Caki2 (cell line): Measurements from ENCODE around the gene BRSK2. TPM values are rescaled to one million over a fixed set of nuclear protein-coding genes. Genes with fewer than 3 reads are reported as not detected.

Experiments
- DNase-seq: peaks from one replicate; pipeline ENCODE4 v3.0.0-alpha.2; 2015; ENCODE audit warnings: low read depth
- in situ Hi-C: cut with HindIII; loops from 2 replicates; pipeline ENCODE4 v1.10.0; 2016; ENCODE audit warnings: low sequenced_read_pairs, low pct_unique_long_range_greater_than_20kb, mixed read lengths
- total RNA-seq: library from RNA; depleted of rRNA; stranded (reverse); fragments of >200 nt; shearing (Covaris generic); gene quantifications from 2 replicates; pipeline ENCODE4 v1.2.3, GENCODE V29; 2014; ENCODE audit warnings: low replicate concordance

BRSK2 gene
- total RNA-seq, 1 experiment from 2014 or later = 2.4 TPM

GRCh38 chr11:1440066-1440465 is 50.3 kb downstream of the BRSK2 start:
- no peak for DNase-seq
- in situ Hi-C loops = no loop called here

DNA sequence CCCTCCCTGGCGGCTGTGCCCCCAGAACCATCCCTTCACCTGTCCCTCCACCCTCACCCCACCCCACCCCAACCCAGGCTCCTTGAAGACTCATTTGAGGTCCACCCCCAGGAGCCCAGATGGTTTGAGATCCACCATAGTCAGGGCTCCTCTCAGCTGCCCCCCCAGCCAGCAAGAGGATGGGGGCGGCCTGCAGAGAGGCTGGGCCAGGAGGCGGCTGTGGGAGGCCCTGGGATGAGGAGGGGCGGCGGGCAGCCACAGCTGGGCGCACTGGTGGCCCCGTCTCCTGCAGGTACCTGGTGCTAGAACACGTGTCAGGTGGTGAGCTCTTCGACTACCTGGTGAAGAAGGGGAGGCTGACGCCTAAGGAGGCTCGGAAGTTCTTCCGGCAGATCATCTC is 50.8 kb downstream of the BRSK2 start:
- in situ Hi-C loops = no loop called here

GRCh38 chr11:1442163-1442562 is 52.4 kb downstream of the BRSK2 start:
- in situ Hi-C loops = no loop called here
- no peak for DNase-seq

More for the DNA sequence above, 50.8 kb downstream of the BRSK2 start:
- no peak for DNase-seq

DNA sequence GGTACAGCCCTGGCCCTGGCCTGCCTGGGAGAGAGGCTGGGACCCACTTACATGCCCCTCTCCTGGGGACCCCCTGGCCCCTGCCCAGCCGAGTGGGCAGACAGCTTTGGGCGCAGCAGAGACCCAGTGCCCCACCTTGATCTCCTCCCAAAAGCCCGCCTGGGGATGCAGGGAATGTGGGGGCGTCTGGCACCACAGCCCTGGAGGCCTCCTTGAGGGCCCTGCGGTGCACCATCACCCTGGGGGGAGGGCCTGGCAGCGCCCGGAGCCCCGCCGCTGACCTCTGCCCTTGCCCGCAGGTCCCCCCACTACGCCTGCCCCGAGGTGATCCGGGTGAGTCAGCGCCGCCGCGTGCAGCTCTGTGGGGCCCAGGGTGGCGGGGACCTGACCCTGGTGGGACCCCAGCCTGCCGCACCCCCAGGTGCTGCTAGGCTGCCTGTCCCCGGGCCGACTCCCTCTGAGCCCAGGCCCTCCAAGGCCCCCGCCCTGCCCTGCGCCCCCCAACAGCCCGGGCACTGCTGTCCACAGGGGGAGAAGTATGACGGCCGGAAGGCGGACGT is 53.2 kb downstream of the BRSK2 start:
- in situ Hi-C loops = no loop called here
- DNase-seq = no peak

- in situ Hi-C loops = no loop called here
- DNase-seq = no peak
Measured at GRCh38 chr11:1443737-1444136, 54.0 kb downstream of the BRSK2 start.

DNA sequence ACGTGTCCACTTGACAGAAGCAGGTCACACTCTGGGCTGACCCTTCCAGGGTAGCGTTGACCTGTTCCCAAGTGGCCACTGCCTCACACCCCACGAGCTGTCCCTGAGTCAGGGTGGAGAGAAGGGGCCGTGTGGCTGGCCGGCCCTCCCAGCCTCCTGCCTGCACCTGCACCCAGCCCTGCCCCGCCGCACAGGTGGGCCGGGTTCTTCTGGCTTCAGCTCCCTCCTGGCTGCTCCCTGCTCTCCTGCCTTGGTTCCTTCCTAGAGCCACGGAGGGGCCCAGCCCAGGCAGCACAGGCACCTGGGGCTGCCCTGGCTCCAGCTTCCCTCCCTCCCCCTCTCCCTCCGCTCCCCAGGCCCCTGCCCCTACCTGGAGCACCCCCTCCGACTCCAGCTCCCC is 54.6 kb downstream of the BRSK2 start:
- in situ Hi-C loops = no loop called here
- DNase-seq = no peak

DNA sequence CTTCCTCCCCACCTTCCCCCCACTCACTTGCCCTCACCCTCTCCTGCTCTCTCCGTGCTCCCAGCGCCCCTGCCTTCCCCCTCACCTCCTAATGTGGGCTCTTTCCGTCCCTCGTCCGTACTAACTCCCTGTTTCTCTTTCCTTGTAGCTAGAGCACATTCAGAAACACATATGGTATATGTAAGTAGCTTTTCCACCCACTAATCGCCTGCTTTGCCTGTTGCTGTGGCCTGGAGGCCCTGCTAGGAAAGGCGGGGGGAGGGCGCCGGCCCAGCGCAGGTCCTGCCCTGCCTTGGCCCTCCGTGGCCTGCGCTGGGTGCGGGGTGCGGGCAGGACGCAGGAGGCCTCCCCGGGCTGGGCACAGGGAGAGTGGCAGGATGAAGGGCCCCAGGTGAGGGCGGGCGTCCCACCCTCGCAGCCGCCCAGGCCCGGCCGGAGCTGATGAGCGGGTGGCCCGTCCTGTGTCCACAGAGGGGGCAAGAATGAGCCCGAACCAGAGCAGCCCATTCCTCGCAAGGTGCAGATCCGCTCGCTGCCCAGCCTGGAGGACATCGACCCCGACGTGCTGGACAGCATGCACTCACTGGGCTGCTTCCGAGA is 55.2 kb downstream of the BRSK2 start:
- in situ Hi-C loops = no loop called here
- DNase-seq = no peak

DNA sequence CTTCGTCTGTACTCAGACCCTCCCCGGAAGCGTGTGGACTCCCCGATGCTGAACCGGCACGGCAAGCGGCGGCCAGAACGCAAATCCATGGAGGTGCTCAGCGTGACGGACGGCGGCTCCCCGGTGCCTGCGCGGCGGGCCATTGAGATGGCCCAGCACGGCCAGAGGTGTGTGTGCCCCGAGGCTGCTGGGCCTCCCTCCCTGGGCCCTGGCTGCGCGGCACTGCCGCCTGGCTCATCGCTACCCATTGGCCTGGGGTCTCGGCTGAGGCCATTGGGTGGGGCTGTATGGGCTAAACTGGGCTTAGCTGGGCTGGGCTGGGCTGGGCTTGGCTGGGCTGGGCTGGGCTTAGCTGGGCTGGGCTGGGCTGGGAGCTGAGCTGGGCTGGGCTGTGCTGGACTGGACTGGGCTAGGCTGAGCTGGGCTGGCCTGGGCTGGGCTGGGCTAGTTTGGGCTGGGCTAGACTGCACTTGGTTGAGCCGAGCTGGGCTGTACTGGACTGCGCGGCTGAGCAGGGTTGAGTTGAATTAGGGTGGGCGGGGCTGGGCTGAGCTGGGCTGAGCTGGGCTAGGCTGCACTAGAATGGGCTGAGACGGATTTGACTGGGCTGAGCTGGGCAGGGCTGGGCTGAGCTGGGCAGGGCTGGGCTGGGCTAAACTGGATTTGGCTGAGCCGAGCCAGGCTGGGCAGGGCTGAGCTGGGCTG is 56.2 kb downstream of the BRSK2 start:
- in situ Hi-C loops = no loop called here
- no peak for DNase-seq

- in situ Hi-C loops = no loop called here
- DNase-seq = no peak
Measured at GRCh38 chr11:1446623-1447022, 56.9 kb downstream of the BRSK2 start.

DNA sequence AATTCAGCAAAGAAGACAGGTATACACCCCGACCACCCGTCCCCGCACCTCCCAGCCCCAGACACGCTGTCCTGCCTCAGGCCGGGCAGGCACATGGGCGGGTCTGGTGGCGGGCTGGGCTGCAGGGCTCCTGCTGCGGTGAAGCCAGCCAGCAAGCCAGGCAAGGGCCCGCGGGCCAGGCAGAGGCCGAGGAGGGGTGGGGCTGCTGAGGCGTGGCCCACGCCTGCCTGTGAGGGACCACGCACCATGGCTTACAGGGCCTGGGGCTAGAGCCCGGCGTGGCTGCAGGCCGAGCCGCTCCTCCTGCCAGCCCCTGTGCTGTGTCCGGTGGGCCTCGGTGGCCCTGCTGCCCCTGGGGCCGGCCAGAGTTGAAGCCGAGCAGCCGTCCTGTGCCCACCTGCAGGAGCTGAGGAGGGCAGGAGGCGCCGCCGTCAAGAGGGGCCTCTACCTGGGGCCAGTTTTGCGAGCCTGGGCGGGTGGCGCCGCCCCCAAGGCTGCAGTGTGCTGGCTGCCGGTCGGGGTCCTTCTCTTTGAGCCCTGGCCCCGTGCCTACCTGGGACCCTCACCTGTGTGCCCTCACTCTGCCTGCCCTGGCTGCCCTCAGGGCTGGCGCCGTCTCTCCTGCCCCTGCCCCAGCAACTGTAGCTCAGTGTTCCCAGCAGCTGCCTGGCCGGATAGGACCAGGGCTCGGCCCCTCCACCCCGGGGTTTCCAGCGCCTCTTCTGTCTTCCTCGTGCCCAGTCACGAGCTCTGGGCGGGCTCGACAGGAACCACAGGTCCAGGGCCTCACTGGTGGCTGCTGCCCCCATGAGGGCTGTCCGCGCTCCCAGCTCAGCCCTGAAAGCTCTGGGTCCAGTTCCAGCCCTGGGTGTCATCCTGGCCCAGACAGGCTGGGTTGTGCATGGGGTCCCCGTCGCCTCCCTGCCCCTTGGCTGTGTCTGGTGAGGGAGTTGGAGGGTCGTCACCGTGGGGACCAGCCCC is 58.4 kb downstream of the BRSK2 start:
- no peak for DNase-seq
- in situ Hi-C loops = no loop called here

DNA sequence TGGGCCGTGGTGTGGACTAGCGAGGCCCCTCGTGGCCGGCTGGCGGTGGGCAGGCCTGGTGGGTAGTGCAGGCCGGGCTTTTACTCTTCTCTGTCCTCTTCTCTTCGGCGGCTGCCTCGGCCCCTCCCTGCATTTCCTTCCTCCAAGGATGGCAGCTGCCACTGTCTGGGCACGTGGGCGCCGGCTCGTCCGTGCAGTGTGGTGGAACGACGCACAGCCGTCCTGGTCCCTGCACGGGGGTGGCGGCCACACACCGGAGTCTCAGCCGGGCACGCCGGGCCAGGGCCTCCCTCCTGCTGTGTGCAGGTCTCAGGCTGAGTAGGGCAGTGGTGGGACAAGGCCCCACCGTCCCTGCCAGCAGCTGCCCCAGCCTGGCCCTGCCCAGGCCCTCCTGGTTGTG is 59.1 kb downstream of the BRSK2 start:
- in situ Hi-C loops = no loop called here
- DNase-seq = no peak

DNA sequence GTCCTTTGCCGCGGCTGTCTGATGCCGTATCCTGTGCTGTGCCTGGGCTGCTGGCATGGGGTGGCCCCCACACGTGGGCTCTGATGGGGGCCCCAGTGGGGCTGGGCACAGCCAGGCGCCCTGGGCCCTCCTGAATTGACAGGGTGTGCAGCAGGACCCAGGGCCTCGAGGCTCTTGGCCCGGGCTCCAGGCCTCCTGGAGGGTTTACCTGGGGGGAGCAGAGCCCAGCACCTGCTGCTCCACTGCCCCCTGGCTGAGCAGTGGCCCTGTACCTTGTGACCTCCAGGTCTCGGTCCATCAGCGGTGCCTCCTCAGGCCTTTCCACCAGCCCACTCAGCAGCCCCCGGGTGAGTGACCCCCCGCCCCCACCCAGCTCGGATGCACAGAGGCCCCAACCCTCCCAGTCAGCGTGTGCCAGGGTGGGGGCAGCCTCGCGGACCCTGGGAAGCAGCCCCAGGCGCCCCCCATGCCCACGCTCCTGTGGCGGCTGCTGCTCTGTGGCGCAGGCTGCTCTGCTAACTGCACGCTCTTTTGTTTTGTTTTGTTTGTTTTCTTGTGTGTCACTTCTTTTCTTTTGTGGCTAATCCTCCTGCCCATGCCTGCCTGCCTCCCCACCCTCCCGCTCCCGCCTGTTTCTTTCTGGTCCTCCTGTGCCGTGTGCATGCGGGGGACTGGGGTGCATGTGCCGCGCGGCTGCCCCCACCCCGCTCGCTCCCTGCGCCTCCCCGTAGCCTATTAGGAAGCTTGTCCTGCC is 59.9 kb downstream of the BRSK2 start:
- in situ Hi-C loops = no loop called here
- no peak for DNase-seq

DNA sequence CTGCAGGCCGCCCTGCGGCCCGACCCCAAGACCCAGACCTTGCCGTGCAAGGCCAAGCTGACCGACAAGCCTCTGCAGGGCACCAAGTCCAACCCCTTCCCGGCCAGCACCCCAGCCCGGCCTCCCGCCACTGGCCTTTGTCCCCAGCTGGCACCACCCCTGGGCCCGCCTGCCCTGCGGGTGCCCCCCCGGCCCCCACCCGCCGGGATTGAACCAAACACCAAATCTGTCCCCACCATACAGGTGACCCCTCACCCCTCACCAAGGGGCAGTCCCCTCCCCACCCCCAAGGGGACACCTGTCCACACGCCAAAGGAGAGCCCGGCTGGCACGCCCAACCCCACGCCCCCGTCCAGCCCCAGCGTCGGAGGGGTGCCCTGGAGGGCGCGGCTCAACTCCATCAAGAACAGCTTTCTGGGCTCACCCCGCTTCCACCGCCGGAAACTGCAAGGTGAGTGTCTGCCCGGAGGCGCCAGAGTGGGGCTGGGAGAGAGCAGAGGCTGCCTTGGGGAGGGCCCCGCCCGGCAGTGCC is 60.7 kb downstream of the BRSK2 start:
- in situ Hi-C loops = no loop called here
- no peak for DNase-seq

GRCh38 chr11:1450949-1451710 is 61.4 kb downstream of the BRSK2 start:
- DNase-seq = no peak
- in situ Hi-C loops = no loop called here

DNA sequence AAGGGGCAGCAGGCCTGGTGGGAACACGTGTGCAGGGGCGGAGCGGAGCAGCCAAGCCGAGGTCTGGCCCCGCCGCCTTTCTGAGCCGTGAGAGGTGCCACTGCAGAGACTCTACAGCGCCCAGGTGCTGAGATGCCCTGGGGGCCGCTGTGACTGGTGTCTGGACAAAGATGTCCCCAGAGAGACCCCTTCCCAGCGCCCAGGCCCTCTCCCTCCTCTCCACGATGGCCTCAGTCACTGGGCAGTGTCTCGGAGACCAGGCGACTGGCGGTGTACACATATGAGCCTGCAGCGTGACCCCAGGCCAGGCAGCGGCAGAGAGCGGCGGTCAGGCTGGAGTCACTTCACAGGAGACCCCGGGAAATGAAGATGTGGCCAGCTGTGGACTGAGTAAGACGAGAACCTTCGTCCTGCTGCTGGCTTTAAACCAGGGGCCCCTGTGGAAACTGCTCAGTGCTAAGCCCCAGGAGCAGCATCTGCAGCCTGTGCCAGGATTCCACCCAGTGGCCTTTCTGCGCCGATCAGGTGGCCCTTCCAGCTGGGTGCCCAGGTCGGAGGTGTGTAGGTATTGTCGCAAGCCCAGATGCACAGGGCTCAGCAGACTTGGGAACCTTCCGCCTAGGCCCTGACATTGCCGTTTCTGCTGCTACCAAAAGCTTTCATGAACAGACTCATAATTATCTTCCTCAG is 62.2 kb downstream of the BRSK2 start:
- in situ Hi-C loops = no loop called here
- DNase-seq = no peak

GRCh38 chr11:1452744-1453143 is 63.0 kb downstream of the BRSK2 start:
- DNase-seq = no peak
- in situ Hi-C loops = no loop called here

GRCh38 chr11:1453611-1454034 is 63.9 kb downstream of the BRSK2 start:
- DNase-seq = no peak
- in situ Hi-C loops = no loop called here
